ENCODE results near the gene DDIT4. TPM values are rescaled to one million over a fixed set of nuclear protein-coding genes. Genes with fewer than 3 reads are reported as not detected.

The DDIT4 gene
- total RNA-seq, 2 donors from 2014 or later, result 1,025 to 1,076 TPM

DNA sequence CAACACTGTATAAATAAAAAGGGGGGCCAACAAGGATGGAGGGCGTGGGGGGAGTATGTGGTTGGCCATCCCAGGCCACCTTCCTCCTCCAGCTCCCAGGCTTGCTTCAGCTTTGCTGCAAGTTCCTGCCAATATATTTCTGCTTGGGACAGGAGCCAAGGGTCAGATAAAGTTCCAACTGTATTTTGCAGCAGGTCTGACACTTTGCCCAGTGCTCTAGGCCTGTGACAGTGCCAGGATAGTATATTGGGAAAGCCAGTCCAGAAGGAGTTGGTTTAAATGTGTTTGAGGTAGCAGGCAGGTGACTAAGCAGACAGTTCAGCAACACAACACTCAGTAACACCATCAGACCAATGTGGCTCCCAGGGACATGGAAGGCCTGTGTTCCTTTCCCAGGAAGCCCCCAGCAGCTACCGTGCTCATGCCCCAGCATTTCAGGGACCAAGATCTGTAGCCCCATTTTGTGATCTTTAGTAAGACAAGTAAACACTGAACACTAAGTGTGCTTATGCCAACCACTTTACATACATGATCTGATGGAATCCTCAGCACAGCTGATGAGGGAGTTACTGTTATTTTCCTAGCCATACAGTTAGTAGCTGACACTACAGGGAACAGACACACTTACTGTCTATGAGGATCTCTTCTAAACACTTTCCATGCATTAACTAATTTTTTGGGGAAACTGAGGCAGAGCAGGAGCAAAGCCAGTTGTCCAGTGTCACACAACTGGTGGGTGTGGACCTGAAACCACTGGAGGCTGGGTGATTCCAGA is 42.1 kb downstream of the DDIT4 start:
- DNase-seq (ENCODE audit: low spot score in 2 of 2) (no peak), ATAC-seq (no peak)
- peaks cover 6 to 16% of the 10 kb centered on the region in 2 donors for H3K36me3 Mint-ChIP-seq
- peak overlapping the region; percentile 88 to 95 for H3K27ac Mint-ChIP-seq
- H3K9me3 Mint-ChIP-seq, result peaks cover 0 to 5% of the 10 kb centered on the region in 2 donors

DNA sequence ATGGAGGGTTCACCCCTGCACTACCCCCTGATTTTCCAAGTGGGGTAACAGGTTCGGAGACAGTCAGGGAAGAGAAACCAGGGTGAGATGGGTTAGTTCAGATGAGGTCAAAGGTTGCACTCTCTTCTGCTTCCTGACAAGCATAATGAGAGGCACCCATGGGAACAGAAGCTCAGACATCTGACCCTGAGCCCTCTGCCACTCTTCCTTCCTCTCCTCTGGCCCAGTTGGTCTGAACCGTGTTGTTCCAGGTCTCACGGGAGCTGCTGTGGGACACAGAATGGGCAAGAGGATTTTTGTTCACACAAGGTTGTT is 42.6 kb downstream of the DDIT4 start:
- H3K27ac Mint-ChIP-seq, result peak overlapping the region; percentile 88 to 95
- H3K36me3 Mint-ChIP-seq, result peaks cover 6 to 16% of the 10 kb centered on the region in 2 donors
- H3K9me3 Mint-ChIP-seq, result peaks cover 0 to 5% of the 10 kb centered on the region in 2 donors
- ATAC-seq, result no peak
- DNase-seq (ENCODE audit: low spot score in 2 of 2), result no peak

DNA sequence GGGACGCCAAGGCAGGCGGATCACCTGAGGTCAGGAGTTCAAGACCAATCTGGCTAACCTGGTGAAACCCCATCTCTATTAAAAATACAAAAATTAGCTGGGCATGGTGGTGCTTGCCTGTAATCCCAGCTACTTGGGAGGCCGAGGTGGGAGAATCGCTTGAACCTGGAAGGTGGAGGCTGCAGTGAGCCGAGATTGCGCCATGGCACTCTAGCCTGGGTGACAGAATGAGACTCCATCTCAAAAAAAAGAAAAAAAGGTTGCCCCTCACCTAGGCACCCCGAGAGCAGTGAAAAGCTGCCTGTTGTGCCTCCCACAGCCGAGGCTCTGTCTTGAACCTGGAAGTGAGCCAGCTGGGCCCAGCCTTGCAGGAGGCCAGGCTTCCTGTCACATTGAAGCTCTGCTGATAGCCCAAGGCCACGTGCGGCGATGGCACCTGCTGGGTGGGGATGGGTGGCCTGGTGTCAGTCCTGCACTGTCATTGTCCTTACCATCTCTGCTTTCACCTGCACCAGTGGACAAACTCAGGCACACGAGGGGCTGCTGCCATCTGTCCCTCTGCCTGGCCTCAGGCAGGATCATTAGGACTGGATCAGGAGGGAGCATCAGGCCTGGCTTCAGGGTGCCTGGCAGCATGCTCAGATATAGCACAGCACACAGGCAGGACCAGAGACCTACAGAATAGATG is 43.2 kb downstream of the DDIT4 start:
- ATAC-seq (no peak), DNase-seq (ENCODE audit: low spot score in 2 of 2) (peak in 1 of 2 donors; percentile 65)
- Mint-ChIP-seq H3K27ac (peak overlapping the region; percentile 88 to 95), H3K36me3 (peaks cover 6 to 16% of the 10 kb centered on the region in 2 donors), H3K9me3 (peaks cover 0 to 5% of the 10 kb centered on the region in 2 donors)

DNA sequence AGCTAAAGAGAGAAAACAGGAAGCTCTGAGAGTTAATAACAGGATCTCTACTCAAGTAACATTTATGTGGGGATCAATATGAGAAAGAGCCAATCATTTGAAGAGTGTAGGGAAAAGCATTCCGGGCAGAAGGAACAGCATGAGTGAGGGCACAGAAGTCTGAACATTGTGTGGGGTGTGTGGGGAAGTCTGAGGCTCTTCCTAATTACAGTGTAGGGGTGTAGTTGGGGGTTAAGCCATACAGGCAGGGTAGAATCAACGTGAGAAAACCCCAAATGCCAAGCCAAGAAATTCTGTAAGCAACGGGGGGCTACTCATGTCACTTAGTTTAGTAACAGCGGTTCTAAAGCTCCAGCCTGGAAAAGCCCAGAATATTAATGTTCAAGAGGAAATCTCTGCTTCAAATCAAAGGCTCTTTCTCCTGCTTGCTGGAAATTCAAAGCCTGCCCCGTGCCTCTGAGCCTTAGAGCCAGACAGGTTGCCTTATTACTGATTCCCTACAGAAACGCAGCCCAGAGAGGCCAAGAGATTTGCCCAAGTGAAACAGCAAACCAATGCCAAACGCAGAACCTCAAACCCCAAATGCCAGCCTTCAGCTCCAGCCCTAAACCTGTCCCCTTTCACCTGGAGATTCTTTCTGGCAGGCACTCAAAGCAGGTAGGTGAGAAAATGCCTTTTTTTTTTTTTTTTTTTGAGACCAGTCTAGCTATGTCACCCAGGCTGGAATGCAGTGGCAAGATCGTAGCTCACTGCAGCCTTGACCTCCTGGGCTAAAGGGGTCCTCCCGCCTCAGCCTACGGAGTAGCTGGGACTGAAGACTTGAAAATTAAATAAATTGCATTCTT is 44.9 kb downstream of the DDIT4 start:
- DNase-seq (ENCODE audit: low spot score in 2 of 2) (peak in 1 of 2 donors; percentile 53), ATAC-seq (no peak)
- Mint-ChIP-seq H3K9me3 (peaks cover 0 to 5% of the 10 kb centered on the region in 2 donors), H3K27ac (peak overlapping the region; percentile 95), H3K36me3 (peaks cover 6 to 16% of the 10 kb centered on the region in 2 donors)

DNA sequence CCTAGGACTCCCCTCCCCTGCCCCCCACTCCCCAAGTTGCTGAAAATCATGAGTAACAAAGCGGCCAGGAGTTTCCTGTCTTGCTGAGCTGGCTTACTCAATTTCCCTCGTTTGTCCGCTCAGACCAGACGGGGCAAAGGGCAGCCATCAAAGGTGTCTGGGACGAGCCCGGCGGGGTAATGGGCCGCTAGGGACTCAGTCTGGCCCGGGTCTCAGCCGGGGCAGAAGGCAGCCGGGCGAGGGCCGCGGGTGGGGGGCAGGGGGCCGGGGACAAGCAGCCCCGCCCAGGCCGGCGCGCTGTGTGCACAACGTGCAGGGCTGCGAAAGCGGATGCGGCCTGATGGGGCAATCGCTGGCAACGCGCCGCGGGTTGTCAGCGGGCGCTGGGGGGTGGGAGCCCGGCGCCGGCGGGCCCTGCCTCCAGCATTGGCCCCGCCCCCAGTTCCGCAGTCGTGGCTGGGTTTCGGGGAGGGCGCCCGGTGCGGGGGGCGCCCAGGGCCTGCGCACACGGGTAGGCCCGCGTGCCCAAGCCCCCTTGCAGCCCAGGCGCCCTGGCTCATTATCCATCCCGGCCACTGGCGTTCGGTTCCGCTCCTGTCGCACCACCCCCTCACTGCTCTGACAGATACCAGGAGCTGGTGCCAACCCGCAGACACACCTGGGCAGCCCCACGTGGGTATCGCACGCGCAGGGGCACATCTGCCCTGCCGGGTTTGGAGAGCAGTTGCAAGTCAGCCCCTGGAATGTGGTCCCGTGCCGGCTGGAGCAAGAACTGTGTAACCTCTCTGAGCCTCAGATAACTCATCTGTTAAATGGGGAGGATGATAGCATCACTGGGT is 45.9 kb downstream of the DDIT4 start:
- Mint-ChIP-seq H3K36me3 (peaks cover 6 to 16% of the 10 kb centered on the region in 2 donors), H3K9me3 (peaks cover 0 to 5% of the 10 kb centered on the region in 2 donors), H3K27ac (peak overlapping the region; percentile 95 to 99)
- DNase-seq (ENCODE audit: low spot score in 2 of 2) (peak; percentile 83 to 94), ATAC-seq (peak; percentile 63 to 66)

DNA sequence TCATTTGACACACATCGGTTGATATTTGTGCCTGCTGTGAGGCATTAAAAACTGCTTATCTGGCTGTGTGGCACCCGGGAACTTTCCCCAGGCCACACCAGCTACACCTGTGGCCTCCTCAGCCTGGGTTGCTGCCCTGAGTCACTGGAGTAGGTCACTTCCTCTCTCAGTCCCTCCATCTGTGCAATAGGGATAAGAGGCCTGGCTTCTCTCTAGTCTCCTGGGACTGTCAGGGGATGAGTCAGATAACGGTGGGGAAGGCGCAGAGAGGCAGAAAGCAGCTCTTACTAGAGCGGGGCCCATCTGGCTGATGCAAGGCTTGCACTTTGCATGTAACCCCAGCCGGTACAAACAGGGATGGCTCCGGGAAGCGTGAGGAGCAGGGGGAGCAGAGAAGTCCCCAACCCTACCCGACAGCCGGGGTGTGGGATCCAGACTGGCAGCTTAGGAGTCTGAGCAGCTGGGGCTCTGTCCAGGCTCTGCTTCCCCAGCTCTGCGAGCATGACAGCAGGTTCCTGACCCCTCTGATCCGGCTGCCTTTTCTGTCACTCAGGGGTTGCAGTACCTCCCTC is 47.0 kb downstream of the DDIT4 start:
- H3K36me3 Mint-ChIP-seq, result peaks cover 5 to 12% of the 10 kb centered on the region in 2 donors
- peaks cover 0 to 5% of the 10 kb centered on the region in 2 donors for H3K9me3 Mint-ChIP-seq
- peak; percentile 75 to 77 for ATAC-seq
- peak overlapping the region; percentile 95 to 99 for H3K27ac Mint-ChIP-seq
- DNase-seq (ENCODE audit: low spot score in 2 of 2), result peak; percentile 71 to 91

DNA sequence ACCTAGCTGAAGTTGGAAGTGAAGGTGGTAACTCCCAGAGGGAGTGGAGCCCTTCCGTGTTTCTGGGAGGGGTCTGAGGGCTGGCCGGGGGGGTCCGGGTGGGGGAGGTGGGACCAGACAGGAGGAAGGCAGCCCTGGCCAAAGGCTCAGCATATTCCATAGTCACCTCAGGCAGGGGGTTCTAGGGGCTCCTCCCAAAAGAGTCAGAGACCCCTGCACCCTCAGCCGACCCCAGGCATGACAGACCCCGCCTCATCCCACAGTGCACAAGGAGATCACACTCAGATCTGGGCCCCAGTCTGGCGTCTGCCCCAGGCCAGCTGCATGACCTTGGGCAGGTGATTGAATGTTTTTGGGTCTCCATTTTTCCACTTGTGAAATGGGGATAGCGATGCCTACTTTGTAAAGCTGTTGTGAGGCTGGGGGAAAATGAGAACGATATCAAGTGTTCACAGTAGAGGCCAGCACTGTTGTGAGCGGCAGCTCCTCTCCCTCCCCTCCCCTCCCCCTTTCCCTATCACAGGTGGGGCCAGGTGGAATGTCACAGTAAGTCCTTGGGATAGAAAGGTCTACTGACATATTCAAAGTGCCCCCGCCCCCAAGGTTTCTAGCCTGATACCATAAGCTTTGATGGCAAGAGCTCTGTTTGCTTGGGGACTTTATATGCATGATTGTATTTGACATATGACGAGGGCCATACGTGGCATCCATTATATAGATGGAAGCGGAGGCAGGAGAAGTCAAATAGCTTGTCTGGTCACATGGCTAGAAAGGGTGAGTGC is 47.7 kb downstream of the DDIT4 start:
- DNase-seq (ENCODE audit: low spot score in 2 of 2), result peak in 1 of 2 donors; percentile 58
- Mint-ChIP-seq H3K27ac (peak overlapping the region; percentile 95 to 99), H3K9me3 (peaks cover 0 to under 1% of the 10 kb centered on the region in 2 donors), H3K36me3 (peaks cover 2 to 6% of the 10 kb centered on the region in 2 donors)
- no peak for ATAC-seq

DNA sequence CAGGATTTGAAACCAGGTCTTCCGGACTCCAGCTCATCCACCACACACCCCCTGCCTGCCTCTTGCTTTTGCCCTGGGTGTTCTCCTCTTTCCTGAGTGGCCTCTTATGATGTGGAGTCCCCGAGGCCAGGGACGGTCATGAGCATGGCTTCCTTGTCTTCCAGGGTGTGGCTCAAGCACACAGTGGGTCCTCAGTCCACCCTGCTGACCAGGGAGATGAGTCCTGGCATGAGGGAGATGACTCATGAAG is 48.2 kb downstream of the DDIT4 start:
- Mint-ChIP-seq H3K36me3 (peaks cover 8 to 11% of the 10 kb centered on the region in 2 donors), H3K27ac (peak overlapping the region; percentile 95 to 97), H3K9me3 (peaks cover 0 to 4% of the 10 kb centered on the region in 2 donors)
- DNase-seq (ENCODE audit: low spot score in 2 of 2) (peak in 1 of 2 donors; percentile 70), ATAC-seq (no peak)

DNA sequence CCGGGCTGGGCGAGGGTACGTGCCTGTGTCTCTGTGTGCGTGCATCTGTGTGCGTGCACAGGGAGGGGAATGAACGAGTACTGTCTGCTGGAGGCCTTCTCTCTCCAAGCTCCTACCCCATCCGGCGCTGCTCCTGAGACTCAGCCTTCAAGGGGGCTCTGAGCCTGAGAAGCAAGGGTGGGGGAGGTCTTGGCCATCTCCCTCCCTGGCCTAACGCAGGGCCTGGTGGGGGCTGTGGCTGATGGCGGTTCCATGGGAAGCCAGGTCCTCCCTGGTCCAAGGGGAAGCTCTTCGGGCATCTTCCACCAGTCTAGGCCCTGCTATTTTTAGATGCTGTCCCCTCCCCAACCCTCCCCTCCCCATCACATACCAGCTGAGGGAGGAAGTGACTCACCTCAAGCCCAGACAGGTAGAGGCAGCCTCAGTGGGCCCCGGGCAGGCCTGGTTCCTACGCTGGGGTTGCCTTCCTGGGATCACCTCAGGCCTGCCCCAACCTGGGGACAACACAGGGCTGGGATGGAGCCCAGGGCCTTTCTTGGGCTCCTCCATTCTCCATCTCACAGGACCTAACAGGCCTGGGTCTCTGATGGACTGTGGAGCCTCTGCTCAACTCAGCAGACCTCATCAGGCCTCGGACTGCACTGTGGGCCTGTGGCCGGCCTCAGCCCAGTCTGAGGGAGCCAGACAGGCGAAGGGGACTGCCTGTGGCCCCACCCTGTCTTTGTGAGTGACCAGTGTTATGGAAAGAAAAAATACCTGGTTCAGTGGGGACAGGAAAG is 48.7 kb downstream of the DDIT4 start:
- H3K9me3 Mint-ChIP-seq, result peaks cover 0 to 4% of the 10 kb centered on the region in 2 donors
- peak; percentile 13 to 15 for ATAC-seq

DNA sequence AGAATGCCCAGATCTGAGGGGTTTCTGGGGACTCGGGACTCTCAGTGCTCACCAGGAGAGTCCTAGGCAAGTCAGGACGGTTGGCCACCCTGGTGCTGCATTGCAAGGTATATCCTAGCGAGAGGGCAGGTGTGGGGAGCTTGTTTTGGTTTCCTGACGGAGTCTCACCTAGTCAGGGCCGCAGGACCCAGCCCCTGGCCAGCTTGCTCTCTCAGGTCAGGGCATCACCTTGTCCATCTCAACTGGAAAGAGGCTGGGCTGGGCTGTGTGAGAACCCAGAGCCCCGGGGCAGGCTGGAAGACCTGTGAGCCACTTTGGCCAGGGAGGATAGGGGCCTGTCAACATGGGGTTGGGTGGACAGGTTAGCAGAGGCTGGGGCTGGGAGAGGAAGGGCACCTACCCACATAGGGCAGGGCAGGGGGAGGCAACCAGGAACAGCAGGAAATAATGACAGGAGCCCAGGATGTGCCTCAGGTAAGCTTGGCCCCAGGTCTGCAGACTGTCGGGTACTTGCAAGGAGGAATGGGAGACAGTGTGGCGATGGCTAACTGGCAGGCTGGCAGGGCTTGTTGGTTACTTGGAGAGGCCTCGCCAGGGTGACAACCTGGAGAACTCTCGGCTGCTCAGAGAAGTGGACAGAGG is 49.5 kb downstream of the DDIT4 start:
- ATAC-seq, result no peak
- Mint-ChIP-seq H3K36me3 (peaks cover 9 to 17% of the 10 kb centered on the region in 2 donors), H3K9me3 (peaks cover 0 to 4% of the 10 kb centered on the region in 2 donors), H3K27ac (peak overlapping the region; percentile 95 to 97)
- DNase-seq (ENCODE audit: low spot score in 2 of 2), result no peak

More for the DNA sequence above, 48.7 kb downstream of the DDIT4 start:
- H3K27ac Mint-ChIP-seq, result peak overlapping the region; percentile 95 to 97
- peaks cover 9 to 12% of the 10 kb centered on the region in 2 donors for H3K36me3 Mint-ChIP-seq
- no peak for DNase-seq (ENCODE audit: low spot score in 2 of 2)

DNA sequence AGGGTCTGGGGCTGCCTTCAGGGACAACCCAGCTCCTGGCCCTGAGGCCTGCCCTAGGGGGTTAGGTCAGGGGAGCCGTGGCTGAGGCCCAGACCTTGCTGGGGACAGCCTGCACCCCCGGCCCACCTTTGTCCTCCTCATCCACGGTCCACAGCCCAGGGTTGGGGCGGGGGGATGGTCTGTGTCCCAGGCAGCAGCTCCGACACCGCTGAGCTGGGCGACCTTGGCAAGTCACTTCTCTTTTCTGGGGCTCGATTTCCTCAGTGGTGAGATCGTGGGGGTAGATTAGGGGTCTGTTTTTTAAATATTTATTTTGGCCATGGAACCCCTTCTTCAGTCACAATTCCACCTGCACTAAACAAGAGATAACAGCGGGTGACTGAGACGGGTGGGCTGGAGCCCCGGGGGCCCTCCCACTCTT is 50.1 kb downstream of the DDIT4 start:
- H3K36me3 Mint-ChIP-seq, result peaks cover 9 to 13% of the 10 kb centered on the region in 2 donors
- ATAC-seq (no peak), DNase-seq (ENCODE audit: low spot score in 2 of 2) (no peak)
- peaks cover 0 to 4% of the 10 kb centered on the region in 2 donors for H3K9me3 Mint-ChIP-seq
- H3K27ac Mint-ChIP-seq, result peak overlapping the region; percentile 65 to 95
